GM19438 (cell line): ENCODE results near the gene CFAP97D2.
A peak's percentile ranks its signal among the peaks of the same experiment; 100 is the strongest.
"Not testable (repeated sequence)": the region's sequence is repeated elsewhere in the genome, so short reads cannot be mapped to it uniquely, and the experiment has no call there.

Experiments
- ATAC-seq: cut with Tn5 transposase; IDR thresholded peaks from one replicate; pipeline ENCODE4 v1.9.1; 2021; ENCODE audit warnings: low read depth; ENCODE audit not compliant: unreplicated experiment

CFAP97D2 gene

GRCh38 chr13:114230117-114230516 lies 51.1 kb downstream of the CFAP97D2 start:
- no peak for ATAC-seq

- no peak for ATAC-seq
These were observed 51.5 kb downstream of the CFAP97D2 start for GRCh38 chr13:114230575-114230974.

GRCh38 chr13:114231886-114232285 lies 52.8 kb downstream of the CFAP97D2 start:
- ATAC-seq, result no peak

- ATAC-seq, result no peak
These were observed 55.2 kb downstream of the CFAP97D2 start for GRCh38 chr13:114234266-114234644.

- ATAC-seq, result peak; percentile 83
These were observed 55.8 kb downstream of the CFAP97D2 start, which contains the start of gene CDC16 for GRCh38 chr13:114234645-114235421. CDC16 (plus strand) TSS chr13:114234897; CDS start chr13:114235085, 188 bp downstream.

GRCh38 chr13:114235697-114236096 lies 56.6 kb downstream of the CFAP97D2 start:
- ATAC-seq, result no peak

- ATAC-seq, result no peak
These were observed 57.2 kb downstream of the CFAP97D2 start for GRCh38 chr13:114236227-114236626.

GRCh38 chr13:114237415-114238112 lies 58.5 kb downstream of the CFAP97D2 start:
- no peak for ATAC-seq

GRCh38 chr13:114241918-114242317 lies 62.9 kb downstream of the CFAP97D2 start:
- ATAC-seq, result no peak

GRCh38 chr13:114243971-114244370 lies 64.9 kb downstream of the CFAP97D2 start:
- ATAC-seq, result no peak

GRCh38 chr13:114244637-114245036 lies 65.6 kb downstream of the CFAP97D2 start:
- no peak for ATAC-seq

- no peak for ATAC-seq
These were observed 69.0 kb downstream of the CFAP97D2 start for GRCh38 chr13:114248011-114248410.

GRCh38 chr13:114249077-114249476 lies 70.0 kb downstream of the CFAP97D2 start:
- ATAC-seq, result no peak

- not testable (repeated sequence) for ATAC-seq
These were observed 72.8 kb downstream of the CFAP97D2 start for GRCh38 chr13:114251639-114252440.

- ATAC-seq, result no peak
These were observed 77.5 kb downstream of the CFAP97D2 start for GRCh38 chr13:114256547-114256946.

- ATAC-seq, result no peak
These were observed 78.0 kb downstream of the CFAP97D2 start for GRCh38 chr13:114257014-114257413.

- no peak for ATAC-seq
These were observed 79.5 kb downstream of the CFAP97D2 start for GRCh38 chr13:114258589-114258988.

- ATAC-seq, result no peak
These were observed 80.3 kb downstream of the CFAP97D2 start for GRCh38 chr13:114259374-114259773.

- peak; percentile 71 for ATAC-seq
These were observed 80.9 kb downstream of the CFAP97D2 start for GRCh38 chr13:114259974-114260373.

GRCh38 chr13:114260814-114261213 lies 81.8 kb downstream of the CFAP97D2 start:
- no peak for ATAC-seq

GRCh38 chr13:114261328-114261965 lies 82.4 kb downstream of the CFAP97D2 start:
- ATAC-seq, result no peak
